HEK293 (cell line): ENCODE results near the gene DPH6.

Experiments
- CTCF ChIA-PET: fragments of 350-600 bp; formaldehyde crosslinking; extraction: SDS; loops from one replicate; lab custom pipeline; 2021; ENCODE audit warnings: antibody characterized with exemption; lab: Yijun Ruan, JAX
- POLR2A ChIA-PET: fragments of 300-600 bp; formaldehyde crosslinking; extraction: SDS; loops from one replicate; lab custom pipeline; 2020; ENCODE audit warnings: antibody characterized with exemption, inconsistent platforms; lab: Yijun Ruan, JAX
- H3K27ac ChIP-seq: fragments of 200-500 bp; sonication (Bioruptor generic); 2 replicates; pipeline ENCODE4 v1.5.1; 2014; ENCODE audit warnings: low read depth, low read length, control low read depth, inconsistent platforms; ENCODE audit errors: extremely low read depth
- H3K36me3 ChIP-seq, 2 experiments: fragments of 200-500 bp in 1 of 2; sonication (Bioruptor generic) in 1 of 2; 1 replicate in 1 of 2; 2 replicates in 1 of 2; pipeline ENCODE4 v1.5.1; 2014 to 2017; ENCODE audit warnings: inconsistent platforms in 2 of 2, low read length in 2 of 2; ENCODE audit not compliant: control insufficient read depth in 2 of 2, insufficient read depth in 1 of 2
- H3K4me1 ChIP-seq: fragments of 200-500 bp; sonication (Bioruptor generic); 2 replicates; pipeline ENCODE4 v1.5.1; 2014; ENCODE audit warnings: mild to moderate bottlenecking, low read length, inconsistent platforms; ENCODE audit not compliant: control insufficient read depth, insufficient read depth
- H3K4me3 ChIP-seq: 2 replicates; pipeline ENCODE4 v1.5.1; 2011; ENCODE audit warnings: low read depth, mild to moderate bottlenecking, control low read depth, low read length, moderate library complexity
- H3K9me3 ChIP-seq: fragments of 200-500 bp; sonication (Bioruptor generic); 2 replicates; pipeline ENCODE4 v1.5.1; 2014; ENCODE audit warnings: low read depth, low read length, inconsistent platforms; ENCODE audit not compliant: control insufficient read depth, insufficient read depth
- BCL11A ChIP-seq: fragments of 450-650 bp; formaldehyde crosslinking; IDR thresholded peaks from 2 replicates; pipeline ENCODE4 v1.5.1; 2016; ENCODE audit warnings: low read depth, missing biosample characterization, missing genetic modification characterization
- GFI1B ChIP-seq: fragments of 450-650 bp; formaldehyde crosslinking; IDR thresholded peaks from 2 replicates; pipeline ENCODE4 v1.5.1; 2016; ENCODE audit warnings: missing biosample characterization, missing genetic modification characterization
- GLIS1 ChIP-seq: fragments of 450-650 bp; formaldehyde crosslinking; IDR thresholded peaks from 2 replicates; pipeline ENCODE4 v1.5.1; 2016; ENCODE audit warnings: missing biosample characterization, missing genetic modification characterization
- SALL2 ChIP-seq: fragments of 450-650 bp; formaldehyde crosslinking; IDR thresholded peaks from 2 replicates; pipeline ENCODE4 v1.5.0; 2017; ENCODE audit warnings: missing biosample characterization, mild to moderate bottlenecking, missing genetic modification characterization, borderline replicate concordance
- SP3 ChIP-seq: fragments of 450-650 bp; formaldehyde crosslinking; IDR thresholded peaks from 2 replicates; pipeline ENCODE4 v1.5.1; 2016; ENCODE audit warnings: missing biosample characterization, missing genetic modification characterization
- ZNF169 ChIP-seq: fragments of 450-650 bp; formaldehyde crosslinking; IDR thresholded peaks from 2 replicates; pipeline ENCODE4 v1.5.1; 2016; ENCODE audit warnings: missing biosample characterization, missing genetic modification characterization
- ZNF341 ChIP-seq: fragments of 450-650 bp; formaldehyde crosslinking; IDR thresholded peaks from 2 replicates; pipeline ENCODE4; 2016; ENCODE audit warnings: low read depth, missing biosample characterization, missing genetic modification characterization
- ZNF366 ChIP-seq: fragments of 450-650 bp; formaldehyde crosslinking; conservative IDR thresholded peaks from 2 replicates; pipeline ENCODE4 v1.5.1; 2016; ENCODE audit warnings: missing biosample characterization, missing genetic modification characterization
- ZNF37A ChIP-seq: fragments of 450-650 bp; IDR thresholded peaks from 2 replicates; pipeline ENCODE4 v1.5.1; 2018; ENCODE audit warnings: missing biosample characterization, missing genetic modification characterization
- ZNF473 ChIP-seq: fragments of 450-650 bp; formaldehyde crosslinking; IDR thresholded peaks from 2 replicates; pipeline ENCODE4 v1.5.1; 2017; ENCODE audit warnings: missing biosample characterization, missing genetic modification characterization
- ZNF510 ChIP-seq: fragments of 450-650 bp; formaldehyde crosslinking; IDR thresholded peaks from 2 replicates; pipeline ENCODE4 v1.5.1; 2018; ENCODE audit warnings: mild to moderate bottlenecking, missing genetic modification characterization, missing biosample characterization; ENCODE audit not compliant: insufficient replicate concordance
- ZNF624 ChIP-seq: fragments of 450-650 bp; formaldehyde crosslinking; IDR thresholded peaks from 2 replicates; pipeline ENCODE4 v1.5.1; 2017; ENCODE audit warnings: missing biosample characterization, missing genetic modification characterization
- ZNF777 ChIP-seq: fragments of 450-650 bp; formaldehyde crosslinking; IDR thresholded peaks from 2 replicates; pipeline ENCODE4 v1.5.1; 2017; ENCODE audit warnings: missing biosample characterization, missing genetic modification characterization, borderline replicate concordance
- ZNF791 ChIP-seq: fragments of 450-650 bp; formaldehyde crosslinking; IDR thresholded peaks from 2 replicates; pipeline ENCODE4 v1.5.1; 2016; ENCODE audit warnings: missing biosample characterization, missing genetic modification characterization
- ZNF792 ChIP-seq: fragments of 450-650 bp; formaldehyde crosslinking; IDR thresholded peaks from 2 replicates; pipeline ENCODE4 v1.5.1; 2016; ENCODE audit warnings: missing biosample characterization, missing genetic modification characterization
- TF ChIP-seq, protein P1 (sequence below): fragments of 450-650 bp; formaldehyde crosslinking; IDR thresholded peaks from 2 replicates; pipeline ENCODE4 v1.5.1; 2016; ENCODE audit warnings: missing biosample characterization, missing genetic modification characterization, low read depth
- TF ChIP-seq, protein P2 (sequence below): fragments of 450-650 bp; formaldehyde crosslinking; IDR thresholded peaks from 2 replicates; pipeline ENCODE4 v1.5.0; 2017; ENCODE audit warnings: missing biosample characterization, missing genetic modification characterization, borderline replicate concordance
- TF ChIP-seq, protein P3 (sequence below): fragments of 450-650 bp; formaldehyde crosslinking; IDR thresholded peaks from 2 replicates; pipeline ENCODE4 v1.5.1; 2016; ENCODE audit warnings: missing biosample characterization, missing genetic modification characterization
- TF ChIP-seq, protein P4 (sequence below): fragments of 450-650 bp; formaldehyde crosslinking; IDR thresholded peaks from 2 replicates; pipeline ENCODE4 v1.5.1; 2017; ENCODE audit warnings: missing biosample characterization, missing genetic modification characterization

DPH6 gene

DNA sequence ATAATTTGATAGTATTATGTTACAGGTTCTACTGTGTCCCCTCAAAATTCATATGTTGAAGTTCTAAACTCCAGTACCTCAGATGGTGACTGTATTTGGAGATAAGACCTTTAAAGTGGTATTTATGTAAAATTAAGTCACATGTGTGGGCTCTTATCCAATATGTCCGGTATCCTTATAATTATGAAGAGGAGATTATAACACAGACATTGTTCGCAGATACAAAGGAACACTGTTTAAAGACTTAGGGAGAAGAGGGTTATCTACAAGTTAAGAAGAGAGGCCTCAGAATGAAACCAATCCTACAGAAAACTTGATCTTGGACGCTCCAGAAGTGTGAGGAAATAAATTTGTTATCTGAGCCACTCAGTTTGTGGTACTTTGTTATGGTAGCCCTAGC, 50.9 kb downstream of the DPH6 start:
- H3K4me3 ChIP-seq: no peak overlapping the region
- H3K36me3 ChIP-seq: no peaks in the 10 kb centered on the region
- no peak overlapping the region for H3K27ac ChIP-seq
- CTCF ChIA-PET: no interaction called here
- no peaks in the 10 kb centered on the region for H3K9me3 ChIP-seq
- H3K4me1 ChIP-seq: no peaks in the 10 kb centered on the region
- TF ChIP-seq ZNF169: no peak
- TF ChIP-seq, protein P1, sequence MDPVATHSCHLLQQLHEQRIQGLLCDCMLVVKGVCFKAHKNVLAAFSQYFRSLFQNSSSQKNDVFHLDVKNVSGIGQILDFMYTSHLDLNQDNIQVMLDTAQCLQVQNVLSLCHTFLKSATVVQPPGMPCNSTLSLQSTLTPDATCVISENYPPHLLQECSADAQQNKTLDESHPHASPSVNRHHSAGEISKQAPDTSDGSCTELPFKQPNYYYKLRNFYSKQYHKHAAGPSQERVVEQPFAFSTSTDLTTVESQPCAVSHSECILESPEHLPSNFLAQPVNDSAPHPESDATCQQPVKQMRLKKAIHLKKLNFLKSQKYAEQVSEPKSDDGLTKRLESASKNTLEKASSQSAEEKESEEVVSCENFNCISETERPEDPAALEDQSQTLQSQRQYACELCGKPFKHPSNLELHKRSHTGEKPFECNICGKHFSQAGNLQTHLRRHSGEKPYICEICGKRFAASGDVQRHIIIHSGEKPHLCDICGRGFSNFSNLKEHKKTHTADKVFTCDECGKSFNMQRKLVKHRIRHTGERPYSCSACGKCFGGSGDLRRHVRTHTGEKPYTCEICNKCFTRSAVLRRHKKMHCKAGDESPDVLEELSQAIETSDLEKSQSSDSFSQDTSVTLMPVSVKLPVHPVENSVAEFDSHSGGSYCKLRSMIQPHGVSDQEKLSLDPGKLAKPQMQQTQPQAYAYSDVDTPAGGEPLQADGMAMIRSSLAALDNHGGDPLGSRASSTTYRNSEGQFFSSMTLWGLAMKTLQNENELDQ (tag by site-specific recombination): no peak
- TF ChIP-seq ZNF366 (tag by site-specific recombination): no peak
- TF ChIP-seq ZNF792: no peak
- no peak for TF ChIP-seq ZNF37A
- TF ChIP-seq ZNF777 (tag by site-specific recombination): no peak
- no peak for TF ChIP-seq ZNF624
- TF ChIP-seq, protein P2, sequence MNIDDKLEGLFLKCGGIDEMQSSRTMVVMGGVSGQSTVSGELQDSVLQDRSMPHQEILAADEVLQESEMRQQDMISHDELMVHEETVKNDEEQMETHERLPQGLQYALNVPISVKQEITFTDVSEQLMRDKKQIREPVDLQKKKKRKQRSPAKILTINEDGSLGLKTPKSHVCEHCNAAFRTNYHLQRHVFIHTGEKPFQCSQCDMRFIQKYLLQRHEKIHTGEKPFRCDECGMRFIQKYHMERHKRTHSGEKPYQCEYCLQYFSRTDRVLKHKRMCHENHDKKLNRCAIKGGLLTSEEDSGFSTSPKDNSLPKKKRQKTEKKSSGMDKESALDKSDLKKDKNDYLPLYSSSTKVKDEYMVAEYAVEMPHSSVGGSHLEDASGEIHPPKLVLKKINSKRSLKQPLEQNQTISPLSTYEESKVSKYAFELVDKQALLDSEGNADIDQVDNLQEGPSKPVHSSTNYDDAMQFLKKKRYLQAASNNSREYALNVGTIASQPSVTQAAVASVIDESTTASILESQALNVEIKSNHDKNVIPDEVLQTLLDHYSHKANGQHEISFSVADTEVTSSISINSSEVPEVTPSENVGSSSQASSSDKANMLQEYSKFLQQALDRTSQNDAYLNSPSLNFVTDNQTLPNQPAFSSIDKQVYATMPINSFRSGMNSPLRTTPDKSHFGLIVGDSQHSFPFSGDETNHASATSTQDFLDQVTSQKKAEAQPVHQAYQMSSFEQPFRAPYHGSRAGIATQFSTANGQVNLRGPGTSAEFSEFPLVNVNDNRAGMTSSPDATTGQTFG (tag by site-specific recombination): no peak
- TF ChIP-seq GFI1B (tag by site-specific recombination): no peak
- no peak for TF ChIP-seq GLIS1
- TF ChIP-seq, protein P3, sequence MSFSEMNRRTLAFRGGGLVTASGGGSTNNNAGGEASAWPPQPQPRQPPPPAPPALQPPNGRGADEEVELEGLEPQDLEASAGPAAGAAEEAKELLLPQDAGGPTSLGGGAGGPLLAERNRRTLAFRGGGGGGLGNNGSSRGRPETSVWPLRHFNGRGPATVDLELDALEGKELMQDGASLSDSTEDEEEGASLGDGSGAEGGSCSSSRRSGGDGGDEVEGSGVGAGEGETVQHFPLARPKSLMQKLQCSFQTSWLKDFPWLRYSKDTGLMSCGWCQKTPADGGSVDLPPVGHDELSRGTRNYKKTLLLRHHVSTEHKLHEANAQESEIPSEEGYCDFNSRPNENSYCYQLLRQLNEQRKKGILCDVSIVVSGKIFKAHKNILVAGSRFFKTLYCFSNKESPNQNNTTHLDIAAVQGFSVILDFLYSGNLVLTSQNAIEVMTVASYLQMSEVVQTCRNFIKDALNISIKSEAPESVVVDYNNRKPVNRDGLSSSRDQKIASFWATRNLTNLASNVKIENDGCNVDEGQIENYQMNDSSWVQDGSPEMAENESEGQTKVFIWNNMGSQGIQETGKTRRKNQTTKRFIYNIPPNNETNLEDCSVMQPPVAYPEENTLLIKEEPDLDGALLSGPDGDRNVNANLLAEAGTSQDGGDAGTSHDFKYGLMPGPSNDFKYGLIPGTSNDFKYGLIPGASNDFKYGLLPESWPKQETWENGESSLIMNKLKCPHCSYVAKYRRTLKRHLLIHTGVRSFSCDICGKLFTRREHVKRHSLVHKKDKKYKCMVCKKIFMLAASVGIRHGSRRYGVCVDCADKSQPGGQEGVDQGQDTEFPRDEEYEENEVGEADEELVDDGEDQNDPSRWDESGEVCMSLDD (tag by site-specific recombination): no peak
- TF ChIP-seq SALL2 (tag by site-specific recombination): no peak
- TF ChIP-seq ZNF473: no peak
- no peak for TF ChIP-seq ZNF341
- TF ChIP-seq SP3 (tag by site-specific recombination): no peak
- TF ChIP-seq ZNF510 (tag by site-specific recombination): no peak
- TF ChIP-seq ZNF791 (tag by site-specific recombination): no peak
- TF ChIP-seq, protein P4, sequence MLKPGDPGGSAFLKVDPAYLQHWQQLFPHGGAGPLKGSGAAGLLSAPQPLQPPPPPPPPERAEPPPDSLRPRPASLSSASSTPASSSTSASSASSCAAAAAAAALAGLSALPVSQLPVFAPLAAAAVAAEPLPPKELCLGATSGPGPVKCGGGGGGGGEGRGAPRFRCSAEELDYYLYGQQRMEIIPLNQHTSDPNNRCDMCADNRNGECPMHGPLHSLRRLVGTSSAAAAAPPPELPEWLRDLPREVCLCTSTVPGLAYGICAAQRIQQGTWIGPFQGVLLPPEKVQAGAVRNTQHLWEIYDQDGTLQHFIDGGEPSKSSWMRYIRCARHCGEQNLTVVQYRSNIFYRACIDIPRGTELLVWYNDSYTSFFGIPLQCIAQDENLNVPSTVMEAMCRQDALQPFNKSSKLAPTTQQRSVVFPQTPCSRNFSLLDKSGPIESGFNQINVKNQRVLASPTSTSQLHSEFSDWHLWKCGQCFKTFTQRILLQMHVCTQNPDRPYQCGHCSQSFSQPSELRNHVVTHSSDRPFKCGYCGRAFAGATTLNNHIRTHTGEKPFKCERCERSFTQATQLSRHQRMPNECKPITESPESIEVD (tag by site-specific recombination): no peak
- no peak for TF ChIP-seq BCL11A (tag by site-specific recombination)
- POLR2A ChIA-PET: no interaction called here
